Amygdala (tissue), 56 donors: ENCODE results near the gene TNFSF18.
"Not testable (repeated sequence)": the region's sequence is repeated elsewhere in the genome, so short reads cannot be mapped to it uniquely, and the experiment has no call there.

Experiments used
- DNase-seq, 56 donors: peaks; one replicate each; lab custom pipeline; 2025; lab: John Stamatoyannopoulos, UW

Gene TNFSF18

DNA sequence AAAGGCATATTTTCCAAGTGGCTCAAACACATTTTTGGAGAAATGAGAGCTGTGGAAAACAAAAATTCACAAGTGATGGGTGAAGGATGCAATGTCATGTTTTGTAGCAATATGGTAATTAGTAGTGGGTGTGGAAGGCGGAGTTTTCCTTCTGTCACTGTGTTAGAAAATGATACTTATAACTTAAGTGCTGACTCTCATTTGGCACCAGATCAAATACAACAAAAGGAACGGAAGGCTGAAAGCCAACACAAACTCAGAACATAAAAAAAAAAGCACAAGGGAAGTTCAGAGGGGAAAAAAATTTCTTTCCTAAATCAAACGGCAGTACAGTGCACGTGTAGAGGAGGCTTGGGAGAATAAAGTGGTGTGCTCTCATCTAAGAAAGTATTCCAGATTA is at the start of gene TNFSF18:
TNFSF18 (minus strand) TSS at position 77 of the 400 bp plus-strand sequence; CDS start at position 32, 45 bp downstream.
- DNase-seq, result peak in 1 of 56 donors; percentile 19

DNA sequence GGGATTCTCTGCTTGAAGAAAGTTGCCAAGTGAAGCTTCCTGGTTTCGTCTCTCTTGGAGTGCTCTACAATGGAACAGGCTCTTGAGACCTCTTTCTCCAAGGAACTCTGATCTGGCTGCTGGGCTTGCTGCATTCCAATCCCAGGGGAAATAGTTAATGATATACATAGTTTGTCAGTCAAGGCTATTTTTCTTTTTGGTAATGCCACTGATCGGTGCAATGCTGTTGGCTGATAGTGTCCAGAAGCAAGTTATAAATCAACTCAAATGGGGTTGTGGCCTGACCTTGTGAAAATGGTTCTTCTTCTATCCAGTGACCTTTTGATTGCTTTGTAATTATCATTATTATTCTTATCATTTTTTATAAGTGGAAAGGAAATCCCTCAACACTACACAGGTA is 48.4 kb upstream of the TNFSF18 start:
- no peak for DNase-seq

DNA sequence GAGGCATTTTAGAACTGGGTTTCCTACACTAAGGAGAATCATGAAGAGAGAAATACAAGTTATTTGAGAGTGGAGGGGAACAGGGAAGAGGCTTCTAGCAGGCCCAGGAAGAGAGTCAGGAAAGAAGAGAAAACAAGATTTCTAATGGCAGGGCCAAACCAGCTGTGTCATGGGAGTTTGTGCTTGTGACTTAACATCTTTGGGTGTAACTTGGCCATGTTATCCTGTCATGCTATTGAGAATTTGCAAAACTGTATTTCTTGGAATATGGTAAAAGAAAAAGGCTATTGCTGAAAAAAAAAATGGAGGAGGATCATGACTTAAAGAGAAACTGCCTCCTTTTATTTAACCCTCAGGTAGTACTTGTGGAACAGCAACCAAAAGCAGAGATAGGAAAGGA is 47.4 kb upstream of the TNFSF18 start:
- no peak for DNase-seq

- no peak for DNase-seq
Observed at GRCh38 chr1:173097001-173097400, 46.3 kb upstream of the TNFSF18 start.

DNA sequence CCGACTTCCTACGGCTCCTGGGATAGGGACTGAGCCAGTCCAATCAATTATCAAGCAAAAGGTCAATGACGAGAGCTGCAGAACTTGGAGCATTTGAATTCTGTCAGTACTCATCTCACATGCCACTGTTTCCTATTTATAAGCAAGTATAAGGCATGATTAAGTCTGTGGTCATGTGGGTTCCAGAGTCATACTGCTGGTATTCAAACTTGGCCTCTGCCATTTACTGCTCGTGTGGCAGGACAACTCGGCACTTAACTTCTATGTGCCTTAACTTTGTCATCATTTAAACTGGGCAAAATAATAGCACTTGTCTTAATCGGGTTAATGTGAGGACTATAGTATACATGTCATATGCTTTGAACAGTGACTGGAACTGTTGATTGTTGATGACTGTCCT is 44.9 kb upstream of the TNFSF18 start:
- DNase-seq, result no peak

DNA sequence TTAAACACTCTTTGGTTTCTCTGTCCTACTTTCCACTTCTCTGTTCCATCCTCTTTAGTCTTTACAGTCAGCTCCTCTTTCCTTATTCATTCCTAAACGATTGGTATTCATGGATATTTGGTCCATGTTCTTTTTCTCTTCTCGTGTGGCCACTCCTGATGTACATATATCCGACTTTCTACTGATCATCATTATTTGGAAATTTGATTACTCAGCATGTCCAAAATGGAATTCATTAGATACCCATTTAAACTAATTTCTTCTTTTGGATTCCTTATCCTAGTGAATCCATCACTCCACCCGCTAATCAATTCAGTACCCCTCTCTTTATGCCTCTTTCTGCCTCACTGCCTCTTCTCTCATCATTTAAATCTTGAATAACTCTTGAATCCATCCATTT is 43.8 kb upstream of the TNFSF18 start:
- no peak for DNase-seq

GRCh38 chr1:173093691-173094445 is 43.1 kb upstream of the TNFSF18 start:
- no peak for DNase-seq

DNA sequence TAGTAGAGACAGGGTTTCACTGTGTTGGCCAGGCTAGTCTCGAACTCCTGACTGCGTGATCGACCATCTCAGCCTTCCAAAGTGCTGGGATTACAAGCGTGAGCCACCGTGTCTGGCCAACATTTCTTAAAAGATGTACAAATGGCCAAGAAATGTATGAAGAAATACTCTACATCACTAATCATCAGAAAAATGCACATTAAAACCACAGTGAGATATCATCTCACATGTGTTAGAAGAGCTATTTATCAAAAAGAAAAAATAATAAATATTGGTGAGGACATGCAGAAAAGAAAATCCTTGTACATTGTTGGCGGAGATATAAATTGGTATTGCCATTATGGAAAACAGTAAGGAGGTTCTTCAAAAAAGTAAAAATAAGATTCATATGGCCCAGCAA is 33.6 kb upstream of the TNFSF18 start:
- no peak for DNase-seq

DNA sequence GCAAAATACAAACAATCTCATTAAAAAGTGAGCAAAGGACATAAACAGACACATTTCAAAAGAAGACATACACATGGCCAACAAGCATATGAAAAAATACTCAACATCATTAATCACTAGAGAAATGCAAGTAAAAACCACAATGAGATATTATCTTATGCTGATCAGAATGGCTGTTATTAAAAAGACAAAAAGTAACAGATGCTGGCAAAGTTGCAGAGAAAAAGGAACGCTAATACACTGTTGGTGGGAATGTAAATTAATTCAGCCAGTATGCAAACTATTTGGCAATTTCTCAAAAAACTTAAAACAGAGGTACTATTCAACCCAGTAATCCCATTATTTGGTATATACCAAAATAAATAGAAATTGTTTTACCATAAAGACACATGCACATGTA is 32.2 kb upstream of the TNFSF18 start:
- no peak for DNase-seq

DNA sequence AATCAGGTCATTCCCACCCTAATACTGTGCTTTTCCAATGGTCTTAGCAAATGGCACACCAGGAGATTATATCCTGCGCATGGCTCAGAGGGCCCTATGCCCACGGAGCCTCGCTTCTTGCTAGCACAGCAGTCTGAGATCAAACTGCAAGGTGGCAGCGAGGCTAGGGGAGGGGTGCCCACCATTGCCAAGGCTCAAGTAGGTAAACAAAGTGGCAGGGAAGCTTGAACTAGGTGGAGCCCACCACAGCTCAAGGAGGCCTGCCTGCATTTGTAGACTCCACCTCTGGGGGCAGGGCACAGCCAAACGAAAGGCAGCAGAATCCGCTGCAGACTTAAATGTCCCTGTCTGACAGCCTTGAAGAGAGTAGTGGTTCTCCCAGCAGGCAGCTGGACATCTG is 23.5 kb upstream of the TNFSF18 start:
- DNase-seq, result not testable (repeated sequence)

- DNase-seq, result no peak
Observed at GRCh38 chr1:173064011-173064410, 13.3 kb upstream of the TNFSF18 start.

DNA sequence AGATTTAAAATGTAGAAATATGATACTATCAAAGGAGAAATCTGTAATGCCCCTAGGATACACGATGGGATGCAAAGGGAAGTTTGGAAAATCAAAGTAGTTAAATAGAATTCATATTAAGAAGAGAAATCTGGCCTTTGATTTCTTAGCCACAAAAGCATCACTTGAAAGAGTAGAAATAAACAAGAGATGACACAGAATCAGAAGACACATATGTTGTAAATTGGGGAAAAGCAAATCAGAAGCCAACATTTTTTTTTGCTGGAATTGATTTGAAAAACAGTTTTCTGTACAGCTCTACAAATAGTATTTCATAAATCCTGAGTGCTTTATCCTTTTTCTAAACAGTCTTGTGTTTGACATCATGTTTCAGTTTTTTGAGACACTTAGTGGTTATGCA is 12.4 kb upstream of the TNFSF18 start:
- no peak for DNase-seq

DNA sequence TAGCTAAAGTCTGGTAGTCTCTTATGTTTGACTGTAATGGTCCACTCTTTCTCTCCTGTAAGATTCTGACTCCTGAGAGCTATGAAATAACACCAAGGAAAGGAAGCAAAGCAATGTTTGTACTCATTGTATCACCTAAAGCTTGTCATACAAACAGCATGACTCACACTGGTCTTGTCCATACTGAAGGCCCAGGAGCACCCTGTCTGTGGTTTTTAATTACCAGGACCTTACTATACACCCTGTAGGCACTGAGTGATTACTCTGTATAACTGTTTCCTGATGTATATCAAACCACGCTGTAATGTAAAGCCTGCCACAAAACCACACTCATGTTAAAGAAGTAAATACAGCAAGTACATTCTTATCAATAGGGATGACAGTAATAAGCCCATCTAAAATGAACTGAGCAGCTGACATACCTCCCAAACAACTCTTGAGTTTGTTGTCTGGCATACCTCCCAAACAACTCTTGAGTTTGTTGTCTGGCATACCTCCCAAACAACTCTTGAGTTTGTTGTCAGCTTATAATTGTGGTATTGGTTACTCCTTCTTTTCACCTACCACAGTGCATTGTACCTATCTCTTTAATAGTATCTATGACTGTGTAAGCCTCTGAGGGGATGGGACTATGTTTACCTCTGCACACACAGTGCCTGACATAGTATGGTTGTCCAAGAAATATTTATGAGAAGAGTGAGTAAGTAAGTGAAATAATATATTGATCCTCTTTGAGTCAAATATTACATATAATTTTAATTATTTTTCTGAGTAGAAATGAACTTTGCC is 11.6 kb upstream of the TNFSF18 start:
- no peak for DNase-seq

- no peak for DNase-seq
Observed at GRCh38 chr1:173058556-173058955, 7.8 kb upstream of the TNFSF18 start.

DNA sequence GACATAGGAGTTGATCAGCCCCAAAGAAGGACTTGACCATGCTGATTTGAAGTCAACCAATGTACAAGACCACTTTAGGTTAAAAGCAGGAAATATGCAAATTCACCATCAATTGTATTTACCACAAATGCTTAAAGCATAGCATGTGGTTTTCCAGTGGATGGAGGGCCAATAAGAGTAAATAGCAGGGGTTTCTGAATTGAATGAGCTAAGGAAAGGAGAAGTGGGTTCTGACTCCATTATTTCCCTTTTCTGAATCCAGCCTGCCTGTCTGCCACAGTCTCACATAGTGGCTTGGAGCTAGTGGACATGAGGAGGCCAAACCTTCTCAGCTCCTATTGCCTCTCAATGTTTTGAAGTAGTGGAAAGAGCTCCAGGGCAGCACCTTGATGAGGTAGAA is 7.2 kb upstream of the TNFSF18 start:
- no peak for DNase-seq

DNA sequence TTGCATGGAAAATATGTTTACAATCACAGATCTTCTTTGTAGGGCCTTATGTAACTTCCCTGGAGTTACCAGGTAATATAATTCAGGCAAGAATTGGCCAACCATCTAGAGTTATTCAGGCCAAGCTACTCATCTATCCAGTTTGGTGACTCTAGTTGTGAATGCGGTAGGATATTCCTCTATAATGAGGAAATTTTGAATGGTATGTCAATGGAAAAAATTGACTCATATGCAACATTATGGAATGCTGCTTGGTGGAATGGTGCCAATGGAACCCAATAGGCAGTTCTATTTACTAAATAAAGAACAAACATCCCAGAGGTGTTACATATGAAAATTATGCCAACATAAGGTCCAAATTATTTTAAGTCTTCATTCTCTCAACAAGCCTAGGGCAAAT is 5.6 kb upstream of the TNFSF18 start:
- DNase-seq, result no peak

DNA sequence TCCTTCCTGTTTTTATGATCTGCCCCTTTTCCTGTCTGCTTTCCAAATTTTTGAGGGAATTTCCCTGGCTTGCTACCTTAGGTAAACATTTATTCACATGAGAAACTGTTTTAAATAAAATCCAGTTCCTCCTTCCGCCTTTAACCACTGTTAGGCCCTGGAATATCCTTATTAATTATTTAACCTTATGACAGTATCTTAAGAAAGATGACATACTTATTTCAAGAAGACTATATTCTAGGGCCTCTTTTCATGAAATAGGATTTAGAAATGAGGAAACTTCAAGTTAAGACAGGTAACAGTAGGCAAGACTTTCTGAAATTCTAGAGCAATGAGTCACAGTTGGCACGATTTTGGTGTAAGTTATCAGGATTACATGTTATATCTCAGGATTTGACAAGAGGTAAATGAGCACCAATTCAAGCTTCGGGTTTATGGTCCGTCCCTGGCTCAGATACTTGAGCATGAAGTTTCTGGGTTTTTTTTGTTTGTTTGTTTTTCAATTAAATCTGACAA is 2.0 kb upstream of the TNFSF18 start:
- no peak for DNase-seq

DNA sequence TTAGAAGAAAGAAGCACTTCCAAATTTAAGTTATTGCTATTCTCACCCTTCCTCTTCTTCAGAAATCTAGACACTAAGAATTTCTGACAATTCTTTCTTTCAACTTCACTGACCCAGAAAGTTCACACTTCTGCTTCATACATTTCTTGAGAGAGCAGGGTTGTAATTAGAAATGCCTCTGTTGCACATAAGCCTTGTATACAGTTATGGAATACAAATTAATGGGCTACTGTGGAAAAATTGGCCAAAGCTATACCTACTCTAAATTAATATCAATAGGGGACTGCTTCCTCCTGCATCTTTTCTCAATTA is 1.5 kb downstream of the TNFSF18 start:
- no peak for DNase-seq

DNA sequence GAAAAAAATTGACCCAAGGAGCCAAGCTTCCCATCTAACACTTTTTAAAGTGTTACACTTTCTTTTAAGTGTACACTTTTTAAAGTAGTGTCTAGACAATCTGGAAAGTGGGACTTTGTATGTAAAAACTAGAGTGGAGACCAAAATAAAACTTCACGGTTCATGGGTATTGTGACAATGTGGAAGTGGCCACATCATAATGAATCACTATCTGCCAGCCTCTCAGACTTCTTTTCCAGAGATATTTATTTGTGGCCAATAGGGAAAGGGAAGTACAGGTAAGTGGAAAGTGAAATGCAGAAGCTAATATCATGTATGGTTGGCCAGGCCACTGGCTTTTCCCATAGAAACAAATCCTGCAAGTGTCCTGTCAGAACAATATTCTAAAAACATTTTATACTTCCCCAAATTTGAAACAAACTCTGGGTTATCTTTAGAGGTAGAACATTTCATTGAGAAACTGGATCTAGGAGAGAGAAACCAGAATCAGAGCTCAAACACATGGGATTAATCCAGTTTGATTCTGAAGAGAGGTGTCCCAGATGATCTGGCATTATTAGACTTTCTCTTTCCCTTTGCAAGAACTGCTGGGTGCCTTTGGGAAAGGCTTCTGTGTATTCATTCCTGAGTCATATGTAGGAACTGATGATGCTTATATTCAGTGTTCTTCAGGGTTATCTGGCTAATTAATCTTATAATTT is 2.0 kb downstream of the TNFSF18 start:
- DNase-seq, result no peak

DNA sequence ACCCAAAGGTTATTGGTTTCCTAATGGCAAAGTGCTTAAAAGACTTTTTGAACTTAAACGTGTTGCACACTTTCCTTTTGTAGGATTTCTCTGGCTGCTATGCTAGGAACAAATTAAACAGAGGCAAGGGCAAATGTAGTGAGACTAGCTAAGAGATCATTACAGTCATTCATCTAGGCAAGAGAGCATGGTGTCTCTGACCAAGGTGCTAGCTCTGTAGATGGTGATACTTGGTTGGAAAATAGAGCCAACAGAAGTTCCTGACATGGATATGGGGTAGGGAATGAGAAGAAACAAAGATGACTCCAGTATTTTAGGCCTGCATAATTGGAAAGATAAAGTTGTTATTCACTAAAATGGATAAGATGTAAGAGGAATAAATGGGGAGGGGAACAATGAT is 6.1 kb downstream of the TNFSF18 start:
- no peak for DNase-seq

DNA sequence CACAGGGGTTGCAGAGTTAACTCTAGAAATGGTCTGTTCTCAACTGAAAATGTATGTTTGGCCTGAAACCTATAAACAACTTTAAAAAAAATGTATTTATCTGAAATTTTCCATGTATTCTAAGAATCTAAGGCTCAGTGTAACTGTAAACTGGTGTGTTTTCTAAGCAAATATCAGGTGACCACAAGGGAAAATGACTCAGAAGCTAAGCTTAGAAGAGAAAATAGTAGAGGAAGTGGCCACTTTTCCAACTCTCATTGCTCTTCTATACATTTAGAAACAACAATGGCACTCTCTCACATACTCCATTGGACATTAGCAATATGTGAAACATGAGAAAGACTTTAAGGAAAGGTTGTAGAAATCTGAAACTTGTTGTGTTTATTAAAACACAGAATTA is 7.5 kb downstream of the TNFSF18 start:
- DNase-seq, result no peak
